NCI-H1105 treated with DMSO at 0.1 percent for 48 hours (cell line): ENCODE measurements around the gene PCDH9.
"Not testable (repeated sequence)": the region's sequence is repeated elsewhere in the genome, so short reads cannot be mapped to it uniquely, and the experiment has no call there.

Source experiments
- DNase-seq: peaks from one replicate; lab custom pipeline; 2025; lab: John Stamatoyannopoulos, UW

PCDH9 gene

GRCh38 chr13:67123165-67123564 is 107.0 kb downstream of the PCDH9 start:
- DNase-seq = peak; percentile 17

- no peak for DNase-seq
Observed at GRCh38 chr13:67122251-67122650, 107.9 kb downstream of the PCDH9 start.

GRCh38 chr13:67120872-67121531 is 109.1 kb downstream of the PCDH9 start:
- DNase-seq = no peak

GRCh38 chr13:67119481-67119894 is 110.6 kb downstream of the PCDH9 start:
- DNase-seq = no peak

- DNase-seq = peak; percentile 15
Observed at GRCh38 chr13:67118277-67118676, 111.9 kb downstream of the PCDH9 start.

- no peak for DNase-seq
Observed at GRCh38 chr13:67117010-67117550, 113.1 kb downstream of the PCDH9 start.

- DNase-seq = no peak
Observed at GRCh38 chr13:67107979-67108378, 122.2 kb downstream of the PCDH9 start.

GRCh38 chr13:67106502-67107057 is 123.6 kb downstream of the PCDH9 start:
- DNase-seq = no peak

- DNase-seq = no peak
Observed at GRCh38 chr13:67101730-67102467, 128.2 kb downstream of the PCDH9 start.

- no peak for DNase-seq
Observed at GRCh38 chr13:67100730-67101129, 129.4 kb downstream of the PCDH9 start.

- DNase-seq = no peak
Observed at GRCh38 chr13:67099494-67099893, 130.6 kb downstream of the PCDH9 start.

- DNase-seq = no peak
Observed at GRCh38 chr13:67097892-67098452, 132.2 kb downstream of the PCDH9 start.

GRCh38 chr13:67096893-67097292 is 133.2 kb downstream of the PCDH9 start:
- DNase-seq = not testable (repeated sequence)

- no peak for DNase-seq
Observed at GRCh38 chr13:67096418-67096817, 133.7 kb downstream of the PCDH9 start.

GRCh38 chr13:67095621-67096020 is 134.5 kb downstream of the PCDH9 start:
- no peak for DNase-seq

GRCh38 chr13:67094952-67095351 is 135.2 kb downstream of the PCDH9 start:
- DNase-seq = no peak

- DNase-seq = no peak
Observed at GRCh38 chr13:67094078-67094477, 136.1 kb downstream of the PCDH9 start.

- no peak for DNase-seq
Observed at GRCh38 chr13:67091603-67092002, 138.5 kb downstream of the PCDH9 start.

- DNase-seq = no peak
Observed at GRCh38 chr13:67090856-67091255, 139.3 kb downstream of the PCDH9 start.

GRCh38 chr13:67087527-67087926 is 142.6 kb downstream of the PCDH9 start:
- DNase-seq = no peak

- no peak for DNase-seq
Observed at GRCh38 chr13:67086260-67086659, 143.9 kb downstream of the PCDH9 start.

GRCh38 chr13:67084066-67084465 is 146.1 kb downstream of the PCDH9 start:
- DNase-seq = no peak

- no peak for DNase-seq
Observed at GRCh38 chr13:67083519-67083918, 146.6 kb downstream of the PCDH9 start.
